ENCODE measurements around the gene GOLGA6C.
"Not testable (repeated sequence)": the region's sequence is repeated elsewhere in the genome, so short reads cannot be mapped to it uniquely, and the experiment has no call there.

Gene GOLGA6C

GRCh38 chr15:75258034-75258433 lies at the start of gene GOLGA6C:
Gene GOLGA6C, plus strand, starts transcription at chr15:75258334. Its CDS starts 265 bp downstream, at chr15:75258599.
- not testable (repeated sequence) for H3K4me3 ChIP-seq (ENCODE audit: low read depth, low read length); DNase-seq (ENCODE audit: low read depth)

GRCh38 chr15:75208501-75209288 lies 49.4 kb upstream of the GOLGA6C start:
- DNase-seq (ENCODE audit: low read depth): no peak
- no peak overlapping the region for H3K4me3 ChIP-seq (ENCODE audit: low read depth, low read length)
- no peak for TF ChIP-seq CTCF (IDR thresholded peaks at IDR 0.05; ENCODE audit: control insufficient read depth, extremely low read depth, insufficient read depth)

- DNase-seq (ENCODE audit: low read depth): no peak
- H3K4me3 ChIP-seq (ENCODE audit: low read depth, low read length): no peak overlapping the region
- TF ChIP-seq CTCF (IDR thresholded peaks at IDR 0.05; ENCODE audit: control insufficient read depth, extremely low read depth, insufficient read depth): no peak
Measured at GRCh38 chr15:75209289-75209676, 48.9 kb upstream of the GOLGA6C start.

- TF ChIP-seq CTCF (IDR thresholded peaks at IDR 0.05; ENCODE audit: control insufficient read depth, extremely low read depth, insufficient read depth): no peak
- DNase-seq (ENCODE audit: low read depth): no peak
- H3K4me3 ChIP-seq (ENCODE audit: low read depth, low read length): no peak overlapping the region
Measured at GRCh38 chr15:75210811-75211230, 47.3 kb upstream of the GOLGA6C start.

- TF ChIP-seq CTCF (IDR thresholded peaks at IDR 0.05; ENCODE audit: control insufficient read depth, extremely low read depth, insufficient read depth): no peak
- no peak for DNase-seq (ENCODE audit: low read depth)
- no peak overlapping the region for H3K4me3 ChIP-seq (ENCODE audit: low read depth, low read length)
Measured at GRCh38 chr15:75211436-75212199, 46.5 kb upstream of the GOLGA6C start.

- DNase-seq (ENCODE audit: low read depth): no peak
- H3K4me3 ChIP-seq (ENCODE audit: low read depth, low read length): no peak overlapping the region
- no peak for TF ChIP-seq CTCF (IDR thresholded peaks at IDR 0.05; ENCODE audit: control insufficient read depth, extremely low read depth, insufficient read depth)
Measured at GRCh38 chr15:75212200-75212858, 45.8 kb upstream of the GOLGA6C start.

GRCh38 chr15:75213212-75213767 lies 44.8 kb upstream of the GOLGA6C start:
- TF ChIP-seq CTCF (IDR thresholded peaks at IDR 0.05; ENCODE audit: control insufficient read depth, extremely low read depth, insufficient read depth): no peak
- H3K4me3 ChIP-seq (ENCODE audit: low read depth, low read length): no peak overlapping the region

More at GRCh38 chr15:75213212-75213767, 44.8 kb upstream of the GOLGA6C start:
- DNase-seq (ENCODE audit: low read depth): no peak
